HepG2 (cell line): Measurements from ENCODE around the gene CUL9. TPM values are rescaled to one million over a fixed set of nuclear protein-coding genes. Genes with fewer than 3 reads are reported as not detected.

Experiments
- ATF7 ChIP-seq, 2 experiments: fragments of 450-650 bp in 1 of 2; sonication (generic) in 1 of 2; formaldehyde crosslinking in 1 of 2; IDR thresholded peaks; 2 replicates each; pipeline versions ENCODE4 v1.4.0 to v1.6.1; 2016 to 2020; ENCODE audit warnings: antibody characterized with exemption in 1 of 2, mild to moderate bottlenecking in 1 of 2, missing genetic modification reagents in 1 of 2
- ELF4 ChIP-seq: sonication (generic); formaldehyde crosslinking; IDR thresholded peaks from 2 replicates; pipeline ENCODE4 v1.5.0; 2020; ENCODE audit warnings: missing genetic modification reagents, mild to moderate bottlenecking, moderate library complexity, borderline replicate concordance
- GATAD2A ChIP-seq: IDR thresholded peaks from 2 replicates; pipeline ENCODE4 v1.6.1; 2016
- JUND ChIP-seq: sonication (generic); formaldehyde crosslinking; IDR thresholded peaks from 2 replicates; pipeline ENCODE4 v1.8.0; 2022; ENCODE audit warnings: mild to moderate bottlenecking, missing genetic modification reagents
- NFYB ChIP-seq: sonication (generic); formaldehyde crosslinking; IDR thresholded peaks from 2 replicates; pipeline ENCODE4 v1.4.0; 2020; ENCODE audit warnings: missing genetic modification reagents
- NR2F1 ChIP-seq, 2 experiments: fragments of 450-650 bp in 1 of 2; formaldehyde crosslinking in 1 of 2; IDR thresholded peaks; 2 replicates each; pipeline versions ENCODE4 v1.5.0 to v1.6.1; 2016 to 2020; ENCODE audit warnings: mild to moderate bottlenecking in 1 of 2, missing compliant biosample characterization in 1 of 2, missing genetic modification reagents in 1 of 2, moderate library complexity in 1 of 2
- NR2F6 ChIP-seq, 2 experiments: IDR thresholded peaks; 2 replicates each; pipeline ENCODE4 v1.6.1; 2016; ENCODE audit warnings: antibody characterized with exemption in 1 of 2, mild to moderate bottlenecking in 1 of 2
- PHB2 ChIP-seq: fragments of 450-650 bp; IDR thresholded peaks from 2 replicates; pipeline ENCODE4 v1.6.1; 2018; ENCODE audit not compliant: partially characterized antibody
- REXO4 ChIP-seq: sonication (generic); formaldehyde crosslinking; IDR thresholded peaks from 2 replicates; pipeline ENCODE4 v1.8.0; 2022; ENCODE audit warnings: missing genetic modification reagents, mild to moderate bottlenecking, borderline replicate concordance
- SMYD3 ChIP-seq: sonication (generic); formaldehyde crosslinking; IDR thresholded peaks from 2 replicates; pipeline ENCODE4 v1.8.1; 2023; ENCODE audit warnings: mild to moderate bottlenecking, missing genetic modification reagents
- STAG1 ChIP-seq: sonication (generic); formaldehyde crosslinking; IDR thresholded peaks from 2 replicates; pipeline ENCODE4 v1.4.0; 2020; ENCODE audit warnings: missing genetic modification reagents
- TFAP4 ChIP-seq: sonication (generic); IDR thresholded peaks from 2 replicates; pipeline ENCODE4 v1.6.1; 2016; ENCODE audit warnings: low read depth, borderline replicate concordance
- ZMAT3 ChIP-seq: sonication (generic); formaldehyde crosslinking; conservative IDR thresholded peaks from 2 replicates; pipeline ENCODE4 v1.7.0; 2021; ENCODE audit warnings: missing genetic modification reagents
- ZNF235 ChIP-seq: sonication (generic); formaldehyde crosslinking; IDR thresholded peaks from 2 replicates; pipeline ENCODE4 v1.8.1; 2023; ENCODE audit warnings: mild to moderate bottlenecking, missing genetic modification reagents, borderline replicate concordance
- ZNF317 ChIP-seq: sonication (generic); formaldehyde crosslinking; IDR thresholded peaks from 2 replicates; pipeline ENCODE4 v1.5.0; 2020; ENCODE audit warnings: mild to moderate bottlenecking, missing genetic modification reagents
- ZNF414 ChIP-seq: sonication (generic); formaldehyde crosslinking; IDR thresholded peaks from 2 replicates; pipeline ENCODE4 v1.5.0; 2020; ENCODE audit warnings: missing genetic modification reagents
- ZNF431 ChIP-seq: sonication (generic); formaldehyde crosslinking; IDR thresholded peaks from 2 replicates; pipeline ENCODE4 v1.9.0; 2022; ENCODE audit warnings: missing genetic modification reagents, low read depth, mild to moderate bottlenecking, borderline replicate concordance
- ZNF513 ChIP-seq: sonication (generic); formaldehyde crosslinking; conservative IDR thresholded peaks from 2 replicates; pipeline ENCODE4 v1.5.0; 2020; ENCODE audit warnings: missing genetic modification reagents
- ZNF552 ChIP-seq: sonication (generic); formaldehyde crosslinking; IDR thresholded peaks from 2 replicates; pipeline ENCODE4 v1.9.0; 2022; ENCODE audit warnings: missing genetic modification reagents, mild to moderate bottlenecking, borderline replicate concordance
- ZNF713 ChIP-seq: sonication (generic); formaldehyde crosslinking; IDR thresholded peaks from 2 replicates; pipeline ENCODE4 v1.4.0; 2020; ENCODE audit warnings: mild to moderate bottlenecking, missing genetic modification reagents
- ZSCAN20 ChIP-seq: sonication (generic); formaldehyde crosslinking; IDR thresholded peaks from 2 replicates; pipeline ENCODE4 v1.4.0; 2020; ENCODE audit warnings: missing genetic modification reagents, mild to moderate bottlenecking, borderline replicate concordance
- polyA plus RNA-seq, 8 experiments: library from polyadenylated mRNA; depleted of rRNA in 3 of 8; stranded (reverse) in 7 of 8; unstranded in 1 of 8; fragments of >200 nt; fragmentation: Illumina TruSeq in 4 of 8; extraction: Trizol in 4 of 8; gene quantifications; 2 replicates each; pipeline versions ENCODE4 v1.2.1 to v1.2.3, GENCODE V29; 2011 to 2016; ENCODE audit warnings: low read depth in 4 of 8, missing spikeins in 1 of 8, mixed read lengths in 1 of 8; ENCODE audit not compliant: insufficient read depth in 1 of 8
- total RNA-seq, 5 experiments: library from RNA; depleted of rRNA; stranded (reverse); fragments of >200 nt; fragmentation: Illumina TruSeq; extraction: Trizol; gene quantifications; 2 replicates each; pipeline ENCODE4 v1.2.3, GENCODE V29; 2016; ENCODE audit warnings: low read depth in 1 of 5
- TF ChIP-seq, protein P1 (sequence below): sonication (generic); formaldehyde crosslinking; conservative IDR thresholded peaks from 2 replicates; pipeline ENCODE4 v1.8.0; 2022; ENCODE audit warnings: mild to moderate bottlenecking, moderate library complexity, missing genetic modification reagents
- TF ChIP-seq, protein P2 (sequence below): sonication (generic); formaldehyde crosslinking; IDR thresholded peaks from 2 replicates; pipeline ENCODE4 v1.5.1; 2020; ENCODE audit warnings: mild to moderate bottlenecking, missing genetic modification reagents

Gene CUL9
- total and polyA plus RNA-seq, 2 of the 13 experiments (the other 11 are each of a cell fraction or from before 2014, with no cell fraction given), result 11.4 to 13.7 TPM

GRCh38 chr6:43265564-43265963 lies 83.6 kb downstream of the CUL9 start (continued):
- TF ChIP-seq ZNF414 (CRISPR knock-in tag) (no peak), STAG1 (peak; percentile 78), ZNF513 (CRISPR knock-in tag) (no peak), NR2F1 (CRISPR knock-in tag; IDR thresholded peaks at IDR 0.05) (no peak), ZNF713 (CRISPR knock-in tag) (no peak), REXO4 (CRISPR knock-in tag) (no peak), TFAP4 (no peak), ZSCAN20 (CRISPR knock-in tag) (no peak), ELF4 (CRISPR knock-in tag) (no peak), ZNF431 (CRISPR knock-in tag) (no peak), PHB2 (no peak), ZMAT3 (no peak), GATAD2A (CRISPR knock-in tag) (peak; percentile 88), JUND (CRISPR knock-in tag) (no peak), ZNF235 (CRISPR knock-in tag) (no peak), ZNF552 (CRISPR knock-in tag) (no peak), NFYB (CRISPR knock-in tag) (no peak), ATF7 (IDR thresholded peaks at IDR 0.05) (no peak), ATF7 (CRISPR knock-in tag; IDR thresholded peaks at IDR 0.05) (no peak), ZNF317 (CRISPR knock-in tag) (no peak), NR2F6 (IDR thresholded peaks at IDR 0.05) (no peak), NR2F6 (CRISPR knock-in tag; IDR thresholded peaks at IDR 0.05) (peak; percentile 43; the same call in 1 of the 2 replicates), SMYD3 (no peak)
- TF ChIP-seq, protein P1, sequence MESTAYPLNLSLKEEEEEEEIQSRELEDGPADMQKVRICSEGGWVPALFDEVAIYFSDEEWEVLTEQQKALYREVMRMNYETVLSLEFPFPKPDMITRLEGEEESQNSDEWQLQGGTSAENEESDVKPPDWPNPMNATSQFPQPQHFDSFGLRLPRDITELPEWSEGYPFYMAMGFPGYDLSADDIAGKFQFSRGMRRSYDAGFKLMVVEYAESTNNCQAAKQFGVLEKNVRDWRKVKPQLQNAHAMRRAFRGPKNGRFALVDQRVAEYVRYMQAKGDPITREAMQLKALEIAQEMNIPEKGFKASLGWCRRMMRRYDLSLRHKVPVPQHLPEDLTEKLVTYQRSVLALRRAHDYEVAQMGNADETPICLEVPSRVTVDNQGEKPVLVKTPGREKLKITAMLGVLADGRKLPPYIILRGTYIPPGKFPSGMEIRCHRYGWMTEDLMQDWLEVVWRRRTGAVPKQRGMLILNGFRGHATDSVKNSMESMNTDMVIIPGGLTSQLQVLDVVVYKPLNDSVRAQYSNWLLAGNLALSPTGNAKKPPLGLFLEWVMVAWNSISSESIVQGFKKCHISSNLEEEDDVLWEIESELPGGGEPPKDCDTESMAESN (CRISPR knock-in tag), result no peak
- TF ChIP-seq, protein P2, sequence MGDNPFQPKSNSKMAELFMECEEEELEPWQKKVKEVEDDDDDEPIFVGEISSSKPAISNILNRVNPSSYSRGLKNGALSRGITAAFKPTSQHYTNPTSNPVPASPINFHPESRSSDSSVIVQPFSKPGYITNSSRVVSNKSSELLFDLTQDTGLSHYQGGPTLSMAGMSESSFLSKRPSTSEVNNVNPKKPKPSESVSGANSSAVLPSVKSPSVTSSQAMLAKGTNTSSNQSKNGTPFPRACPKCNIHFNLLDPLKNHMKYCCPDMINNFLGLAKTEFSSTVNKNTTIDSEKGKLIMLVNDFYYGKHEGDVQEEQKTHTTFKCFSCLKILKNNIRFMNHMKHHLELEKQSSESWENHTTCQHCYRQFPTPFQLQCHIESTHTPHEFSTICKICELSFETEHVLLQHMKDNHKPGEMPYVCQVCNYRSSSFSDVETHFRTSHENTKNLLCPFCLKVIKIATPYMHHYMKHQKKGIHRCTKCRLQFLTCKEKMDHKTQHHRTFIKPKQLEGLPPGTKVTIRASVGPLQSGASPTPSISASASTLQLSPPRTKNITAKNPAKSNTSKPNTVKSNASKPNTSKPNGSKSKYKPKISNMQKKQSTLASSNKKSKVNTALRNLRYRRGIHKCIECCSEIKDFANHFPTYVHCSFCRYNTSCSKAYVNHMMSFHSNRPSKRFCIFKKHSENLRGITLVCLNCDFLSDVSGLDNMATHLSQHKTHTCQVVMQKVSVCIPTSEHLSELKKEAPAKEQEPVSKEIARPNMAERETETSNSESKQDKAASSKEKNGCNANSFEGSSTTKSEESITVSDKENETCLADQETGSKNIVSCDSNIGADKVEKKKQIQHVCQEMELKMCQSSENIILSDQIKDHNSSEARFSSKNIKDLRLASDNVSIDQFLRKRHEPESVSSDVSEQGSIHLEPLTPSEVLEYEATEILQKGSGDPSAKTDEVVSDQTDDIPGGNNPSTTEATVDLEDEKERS (CRISPR knock-in tag), result no peak
